GM19023 (cell line): ENCODE results near the gene CLDN19.
"Not testable (repeated sequence)": the region's sequence is repeated elsewhere in the genome, so short reads cannot be mapped to it uniquely, and the experiment has no call there.

Experiments
- ATAC-seq: cut with Tn5 transposase; IDR thresholded peaks from one replicate; pipeline ENCODE4 v1.9.1; 2021; ENCODE audit warnings: mild to moderate bottlenecking, moderate library complexity; ENCODE audit not compliant: unreplicated experiment

Gene CLDN19

GRCh38 chr1:42740851-42741580 lies 980 bp upstream of the CLDN19 start:
- ATAC-seq: no peak

GRCh38 chr1:42738678-42739226 lies 1.3 kb downstream of the CLDN19 start:
- ATAC-seq: no peak

GRCh38 chr1:42737986-42738677 lies 1.9 kb downstream of the CLDN19 start:
- ATAC-seq: no peak

- ATAC-seq: no peak
These were observed 2.8 kb downstream of the CLDN19 start for GRCh38 chr1:42737257-42737656.

GRCh38 chr1:42736571-42737200 lies 3.4 kb downstream of the CLDN19 start:
- ATAC-seq: no peak

- ATAC-seq: no peak
These were observed 3.9 kb downstream of the CLDN19 start for GRCh38 chr1:42736152-42736551.

GRCh38 chr1:42735477-42736105 lies 4.4 kb downstream of the CLDN19 start:
- no peak for ATAC-seq

- ATAC-seq: no peak
These were observed 5.0 kb downstream of the CLDN19 start for GRCh38 chr1:42735056-42735455.

GRCh38 chr1:42734201-42735035 lies 5.6 kb downstream of the CLDN19 start:
- no peak for ATAC-seq

- no peak for ATAC-seq
These were observed 6.4 kb downstream of the CLDN19 start for GRCh38 chr1:42733415-42734200.

- ATAC-seq: no peak
These were observed 7.8 kb downstream of the CLDN19 start for GRCh38 chr1:42732126-42732680.

GRCh38 chr1:42731585-42731984 lies 8.5 kb downstream of the CLDN19 start:
- ATAC-seq: no peak

- ATAC-seq: no peak
These were observed 9.0 kb downstream of the CLDN19 start for GRCh38 chr1:42730988-42731387.

- ATAC-seq: no peak
These were observed 10.0 kb downstream of the CLDN19 start for GRCh38 chr1:42730002-42730401.

GRCh38 chr1:42725820-42726219 lies 14.2 kb downstream of the CLDN19 start:
- ATAC-seq: not testable (repeated sequence)

- no peak for ATAC-seq
These were observed 16.5 kb downstream of the CLDN19 start for GRCh38 chr1:42723511-42723910.

- ATAC-seq: not testable (repeated sequence)
These were observed 17.6 kb downstream of the CLDN19 start for GRCh38 chr1:42722403-42722802.

GRCh38 chr1:42721926-42722325 lies 18.1 kb downstream of the CLDN19 start:
- no peak for ATAC-seq

GRCh38 chr1:42720868-42721267 lies 19.2 kb downstream of the CLDN19 start:
- no peak for ATAC-seq
